GM06990 (cell line): ENCODE results near the gene GNA12.

ENCODE experiments used
- DNase-seq: peaks from one replicate; pipeline ENCODE4 v3.0.0-alpha.2; 2011; ENCODE audit not compliant: insufficient read length; ENCODE audit errors: extremely low read depth
- H3K27me3 ChIP-seq: replicated peaks from 2 replicates; pipeline ENCODE4 v1.6.0; 2011; ENCODE audit warnings: low read length; ENCODE audit not compliant: control insufficient read depth, insufficient read depth
- H3K36me3 ChIP-seq: 2 replicates; pipeline ENCODE4 v1.5.1; 2011; ENCODE audit warnings: low read length; ENCODE audit not compliant: control insufficient read depth, insufficient read depth
- H3K4me3 ChIP-seq: replicated peaks from 2 replicates; pipeline ENCODE4 v1.5.1; 2011; ENCODE audit warnings: low read depth, mild to moderate bottlenecking, control low read depth, low read length
- CTCF ChIP-seq: IDR thresholded peaks from 2 replicates; pipeline ENCODE4 v1.5.1; 2011; ENCODE audit warnings: low read length, control low read depth, mild to moderate bottlenecking, inconsistent platforms; ENCODE audit not compliant: insufficient read depth, poor library complexity, severe bottlenecking

The GNA12 gene

GRCh38 chr7:2833083-2833910 is 10.8 kb downstream of the GNA12 start:
- TF ChIP-seq CTCF, result no peak
- Histone ChIP-seq H3K4me3 (no peak overlapping the region), H3K27me3 (no peaks in the 10 kb centered on the region), H3K36me3 (peaks cover 4% of the 10 kb centered on the region)
- DNase-seq, result no peak

GRCh38 chr7:2832461-2832860 is 11.6 kb downstream of the GNA12 start:
- Histone ChIP-seq H3K4me3 (no peak overlapping the region), H3K36me3 (peaks cover 4% of the 10 kb centered on the region), H3K27me3 (no peaks in the 10 kb centered on the region)
- no peak for DNase-seq
- TF ChIP-seq CTCF, result no peak

- no peaks in the 10 kb centered on the region for H3K27me3 ChIP-seq
- peaks cover 5% of the 10 kb centered on the region for H3K36me3 ChIP-seq
- no peak for DNase-seq
- no peak overlapping the region for H3K4me3 ChIP-seq
- no peak for TF ChIP-seq CTCF
Measured at GRCh38 chr7:2830609-2831376, 13.3 kb downstream of the GNA12 start.

- Histone ChIP-seq H3K36me3 (0 out of 2 replicates have a peak, but pooled peaks cover 1% of the 10 kb centered on the region), H3K27me3 (no peaks in the 10 kb centered on the region), H3K4me3 (no peak overlapping the region)
- no peak for TF ChIP-seq CTCF
- DNase-seq, result no peak
Measured at GRCh38 chr7:2829040-2829439, 15.1 kb downstream of the GNA12 start.

GRCh38 chr7:2826771-2827170 is 17.3 kb downstream of the GNA12 start:
- Histone ChIP-seq H3K4me3 (no peak overlapping the region), H3K27me3 (no peaks in the 10 kb centered on the region), H3K36me3 (0 out of 2 replicates have a peak, but pooled peaks cover 1% of the 10 kb centered on the region)
- no peak for DNase-seq
- no peak for TF ChIP-seq CTCF
